B cell (primary cell): ENCODE results near the gene IL6ST. TPM values are rescaled to one million over a fixed set of nuclear protein-coding genes. Genes with fewer than 3 reads are reported as not detected.

Experiments
- ATAC-seq: fragments of 200-7000 bp; cut with Tn5 transposase; one replicate; pipeline ENCODE4 v1.10.0; 2021; ENCODE audit warnings: low read depth, mild to moderate bottlenecking, moderate number of reproducible peaks, moderate library complexity
- CTCF ChIA-PET: fragments of 350-600 bp; sonication (Branson Sonifier 250); formaldehyde crosslinking; loops from one replicate; lab custom pipeline; 2021; ENCODE audit warnings: antibody characterized with exemption, inconsistent platforms; lab: Charles Lee
- POLR2A ChIA-PET: fragments of 350-600 bp; sonication (Branson Sonifier 250); formaldehyde crosslinking; loops from one replicate; lab custom pipeline; 2021; ENCODE audit warnings: antibody characterized with exemption; lab: Charles Lee
- DNase-seq: peaks from one replicate; pipeline ENCODE4 v3.0.0; 2013
- H2AFZ ChIP-seq: 2 replicates; pipeline ENCODE4 v1.6.1; 2012; ENCODE audit warnings: mild to moderate bottlenecking, low read depth, low read length; ENCODE audit not compliant: insufficient read depth, poor library complexity, severe bottlenecking
- H3K27ac ChIP-seq, 2 donors: 1 replicate in 1 of 2; 2 replicates in 1 of 2; pipeline ENCODE4 v1.5.1; 2012 to 2013; ENCODE audit warnings: low read length in 2 of 2, mild to moderate bottlenecking in 2 of 2, moderate library complexity in 1 of 2
- H3K27me3 ChIP-seq, 4 experiments: fragments of 200-600 bp in 1 of 4; sonication (generic) in 1 of 4; replicated peaks in 1 of 4; 1 replicate in 2 of 4; 2 replicates in 2 of 4; pipeline versions ENCODE4 v1.6.1 to v1.7.0; 2013 to 2016; ENCODE audit warnings: low read length in 3 of 4, mild to moderate bottlenecking in 2 of 4, mixed read lengths in 1 of 4, moderate library complexity in 1 of 4; ENCODE audit not compliant: insufficient read depth in 4 of 4, control insufficient read depth in 3 of 4; ENCODE audit errors: control extremely low read depth in 1 of 4
- H3K36me3 ChIP-seq, 2 experiments: replicated peaks in 1 of 2; 1 replicate in 1 of 2; 2 replicates in 1 of 2; pipeline versions ENCODE4 v1.6.1 to v1.7.1; 2013; ENCODE audit warnings: low read length in 1 of 2; ENCODE audit not compliant: insufficient read depth in 2 of 2, control insufficient read depth in 1 of 2; ENCODE audit errors: control extremely low read depth in 1 of 2, extremely low read depth in 1 of 2
- H3K4me1 ChIP-seq, 2 donors: fragments of 200-600 bp in 1 of 2; sonication (generic) in 1 of 2; 1 replicate in 1 of 2; 2 replicates in 1 of 2; pipeline versions ENCODE4 v1.5.1 to v1.6.1; 2013 to 2017; ENCODE audit warnings: low read length in 2 of 2; ENCODE audit not compliant: control insufficient read depth in 2 of 2, insufficient read depth in 2 of 2
- H3K4me2 ChIP-seq: replicated peaks from 2 replicates; pipeline ENCODE3; 2012; ENCODE audit warnings: mild to moderate bottlenecking, low read depth, low read length; ENCODE audit not compliant: poor library complexity, severe bottlenecking
- H3K4me3 ChIP-seq, 5 experiments: fragments of 200-600 bp in 1 of 5; sonication (generic) in 1 of 5; 1 replicate in 3 of 5; 2 replicates in 2 of 5; pipeline versions ENCODE4 v1.5.1 to v1.7.0; 2011 to 2016; ENCODE audit warnings: low read length in 4 of 5, mild to moderate bottlenecking in 4 of 5, low read depth in 2 of 5, control low read depth in 1 of 5, moderate library complexity in 1 of 5; ENCODE audit not compliant: insufficient read depth in 1 of 5; ENCODE audit errors: control extremely low read depth in 1 of 5, extremely low read depth in 1 of 5
- H3K79me2 ChIP-seq: fragments of 200-600 bp; sonication (generic); one replicate; pipeline ENCODE4 v1.6.0; 2016; ENCODE audit warnings: low read length; ENCODE audit not compliant: control insufficient read depth, insufficient read depth
- H3K9ac ChIP-seq: fragments of 200-600 bp; sonication (generic); 2 replicates; pipeline ENCODE4 v1.6.1; 2017; ENCODE audit warnings: mild to moderate bottlenecking, low read length, moderate library complexity
- H3K9me3 ChIP-seq, 3 donors: one replicate each; pipeline versions ENCODE4 v1.6.1 to v1.7.1; 2013; ENCODE audit warnings: low read length in 2 of 3; ENCODE audit not compliant: control insufficient read depth in 2 of 3, insufficient read depth in 1 of 3; ENCODE audit errors: control extremely low read depth in 1 of 3
- H4K20me1 ChIP-seq: 2 replicates; pipeline ENCODE4 v1.6.0; 2012; ENCODE audit warnings: mild to moderate bottlenecking, low read length; ENCODE audit not compliant: insufficient read depth, control insufficient read depth, poor library complexity, severe bottlenecking
- H3K27ac Mint-ChIP-seq: one replicate; pipeline ENCODE4 v1.8.0; 2021; ENCODE audit warnings: mixed read lengths
- H3K27me3 Mint-ChIP-seq: one replicate; pipeline ENCODE4 v1.8.0; 2021; ENCODE audit warnings: mixed read lengths
- H3K4me1 Mint-ChIP-seq: one replicate; pipeline ENCODE4 v1.8.0; 2021; ENCODE audit warnings: mixed read lengths
- H3K4me3 Mint-ChIP-seq: one replicate; pipeline ENCODE4 v1.8.0; 2021; ENCODE audit warnings: mixed read lengths
- H3K9me3 Mint-ChIP-seq: one replicate; pipeline ENCODE4 v1.8.0; 2022; ENCODE audit warnings: mixed read lengths; ENCODE audit not compliant: insufficient read depth
- CTCF ChIP-seq: fragments of 200-600 bp; IDR thresholded peaks from one replicate; pipeline ENCODE4 v1.8.0; 2022; ENCODE audit warnings: antibody characterized with exemption, mild to moderate bottlenecking
- EZH2 ChIP-seq: IDR thresholded peaks from 2 replicates; pipeline ENCODE4 v1.6.1; 2012; ENCODE audit warnings: borderline replicate concordance, low read depth, mild to moderate bottlenecking, moderate library complexity, low read length; ENCODE audit not compliant: insufficient read depth, poor library complexity, severe bottlenecking
- WGBS: methylation state at CpG from one replicate; pipeline ENCODE4 v1.1.5; 2013; ENCODE audit warnings: missing lambda C conversion rate; ENCODE audit not compliant: insufficient coverage; 5-methylcytosine and 5-hydroxymethylcytosine counted together
- intact Hi-C: fragments of 100-400 bp; cut with micrococcal nuclease; formaldehyde crosslinking; loops from one replicate; pipeline ENCODE4 v1.10.0; 2022
- polyA plus RNA-seq: library from polyadenylated mRNA; depleted of rRNA; stranded (reverse); fragments of >200 nt; gene quantifications from 2 replicates; pipeline ENCODE4 v1.2.3, GENCODE V29; 2012
- total RNA-seq, 2 donors: library from RNA; stranded (reverse); fragments of 120-200 nt in 1 of 2; gene quantifications; 1 replicate in 1 of 2; 2 replicates in 1 of 2; pipeline versions ENCODE4 v1.2.3 to v1.2.4, GENCODE V29; 2013 to 2022

Gene IL6ST
- total and polyA plus RNA-seq, 2 donors (not counting 1 experiment from before 2014, with no cell fraction given): 4.3 to 28.0 TPM

GRCh38 chr5:55911784-55912653 lies 82.7 kb downstream of the IL6ST start:
- no peak overlapping the region for H3K27ac ChIP-seq
- no peaks in the 10 kb centered on the region for H3K9me3 ChIP-seq
- Mint-ChIP-seq H3K27ac (no peak overlapping the region), H3K4me1 (no peaks in the 10 kb centered on the region), H3K9me3 (peaks cover 4% of the 10 kb centered on the region), H3K27me3 (peaks cover 11% of the 10 kb centered on the region), H3K4me3 (no peak overlapping the region)
- H3K4me1 ChIP-seq: no peaks in the 10 kb centered on the region
- WGBS: 82% methylated on average over 1 of the region's 2 CpGs
- H4K20me1 ChIP-seq: no peaks in the 10 kb centered on the region
- H3K79me2 ChIP-seq: no peaks in the 10 kb centered on the region
- no peaks in the 10 kb centered on the region for H3K36me3 ChIP-seq
- no peak overlapping the region for H2AFZ ChIP-seq
- H3K27me3 ChIP-seq: peaks cover 0 to 3% (median 0%) of the 10 kb centered on the region in 4 experiments
- intact Hi-C loops: no loop called here
- POLR2A ChIA-PET: no interaction called here
- TF ChIP-seq CTCF (no peak), EZH2 (no peak)
- no peak overlapping the region for H3K4me2 ChIP-seq
- no peak overlapping the region for H3K9ac ChIP-seq
- CTCF ChIA-PET: no interaction called here
- H3K4me3 ChIP-seq: no peak overlapping the region
- ATAC-seq: no peak
- no peak for DNase-seq

- Mint-ChIP-seq H3K27ac (no peak overlapping the region), H3K9me3 (peaks cover 4% of the 10 kb centered on the region), H3K4me3 (no peak overlapping the region), H3K4me1 (peaks cover 3% of the 10 kb centered on the region), H3K27me3 (peaks cover 16% of the 10 kb centered on the region)
- DNase-seq (no peak), ATAC-seq (no peak)
- H3K4me3 ChIP-seq: no peak overlapping the region
- POLR2A ChIA-PET: no interaction called here
- H4K20me1 ChIP-seq: no peaks in the 10 kb centered on the region
- WGBS: no CpG with 5 or more reads among the region's 1 CpG
- H3K9me3 ChIP-seq: no peaks in the 10 kb centered on the region
- CTCF ChIA-PET: no interaction called here
- H2AFZ ChIP-seq: no peak overlapping the region
- H3K27me3 ChIP-seq: peaks cover 0 to 3% (median 0%) of the 10 kb centered on the region in 4 experiments
- no peak overlapping the region for H3K9ac ChIP-seq
- no peak overlapping the region for H3K27ac ChIP-seq
- H3K4me2 ChIP-seq: no peak overlapping the region
- H3K4me1 ChIP-seq: peaks cover under 1 to 4% of the 10 kb centered on the region in 2 donors
- TF ChIP-seq EZH2 (no peak), CTCF (no peak)
- no peaks in the 10 kb centered on the region for H3K36me3 ChIP-seq
- intact Hi-C loops: no loop called here
- H3K79me2 ChIP-seq: no peaks in the 10 kb centered on the region
These were observed 86.0 kb downstream of the IL6ST start for GRCh38 chr5:55908804-55909203.
